Esophagus squamous epithelium (tissue), 4 donors: ENCODE measurements around the gene TSGA10.

Source experiments
- POLR2A ChIP-seq, 4 donors: fragments of 450-650 bp; IDR thresholded peaks; one replicate each; pipeline ENCODE4 v1.6.1; 2017; ENCODE audit warnings: antibody characterized with exemption in 4 of 4, mild to moderate bottlenecking in 4 of 4, moderate library complexity in 3 of 4
- TF ChIP-seq, protein P1 (sequence below), 6 experiments: fragments of 450-650 bp in 4 of 6; fragments of 200-600 bp in 2 of 6; sonication (generic) in 2 of 6; IDR thresholded peaks; one replicate each; pipeline ENCODE4 v1.5.1; 2016 to 2019; ENCODE audit warnings: antibody characterized with exemption in 6 of 6, mild to moderate bottlenecking in 4 of 6, moderate library complexity in 4 of 6

DNA sequence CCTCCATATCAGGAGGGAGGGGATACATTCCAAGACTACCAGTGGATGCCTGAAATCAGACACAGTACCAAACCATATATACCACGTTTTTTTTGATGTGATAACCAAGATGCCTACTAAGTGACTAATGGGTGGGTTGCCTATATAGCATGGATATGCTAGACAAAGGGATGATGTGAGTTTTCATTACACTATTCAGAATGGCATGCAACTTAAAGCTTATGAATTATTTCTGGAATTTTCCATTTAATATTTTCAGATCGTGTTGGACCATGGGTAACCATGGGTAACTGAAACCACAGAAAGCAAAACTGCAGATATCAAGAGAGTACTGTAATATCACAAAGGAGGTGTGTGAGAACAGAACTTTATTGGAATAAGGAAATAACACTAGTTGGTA, 179.1 kb downstream of the TSGA10 start:
- TF ChIP-seq POLR2A (IDR thresholded peaks at IDR 0.05), result no peak
- TF ChIP-seq, protein P1, sequence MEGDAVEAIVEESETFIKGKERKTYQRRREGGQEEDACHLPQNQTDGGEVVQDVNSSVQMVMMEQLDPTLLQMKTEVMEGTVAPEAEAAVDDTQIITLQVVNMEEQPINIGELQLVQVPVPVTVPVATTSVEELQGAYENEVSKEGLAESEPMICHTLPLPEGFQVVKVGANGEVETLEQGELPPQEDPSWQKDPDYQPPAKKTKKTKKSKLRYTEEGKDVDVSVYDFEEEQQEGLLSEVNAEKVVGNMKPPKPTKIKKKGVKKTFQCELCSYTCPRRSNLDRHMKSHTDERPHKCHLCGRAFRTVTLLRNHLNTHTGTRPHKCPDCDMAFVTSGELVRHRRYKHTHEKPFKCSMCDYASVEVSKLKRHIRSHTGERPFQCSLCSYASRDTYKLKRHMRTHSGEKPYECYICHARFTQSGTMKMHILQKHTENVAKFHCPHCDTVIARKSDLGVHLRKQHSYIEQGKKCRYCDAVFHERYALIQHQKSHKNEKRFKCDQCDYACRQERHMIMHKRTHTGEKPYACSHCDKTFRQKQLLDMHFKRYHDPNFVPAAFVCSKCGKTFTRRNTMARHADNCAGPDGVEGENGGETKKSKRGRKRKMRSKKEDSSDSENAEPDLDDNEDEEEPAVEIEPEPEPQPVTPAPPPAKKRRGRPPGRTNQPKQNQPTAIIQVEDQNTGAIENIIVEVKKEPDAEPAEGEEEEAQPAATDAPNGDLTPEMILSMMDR (IDR thresholded peaks at IDR 0.05), result no peak
